ENCODE measurements around the gene APMAP.
"Not testable (repeated sequence)": the region's sequence is repeated elsewhere in the genome, so short reads cannot be mapped to it uniquely, and the experiment has no call there.

APMAP gene

GRCh38 chr20:24952376-24953208 is 40.0 kb downstream of the APMAP start:
- no peak for DNase-seq (ENCODE audit: low read depth, low spot score)

GRCh38 chr20:24951536-24952083 is 40.9 kb downstream of the APMAP start:
- DNase-seq (ENCODE audit: low read depth, low spot score) = no peak

- DNase-seq (ENCODE audit: low read depth, low spot score) = no peak
Observed at GRCh38 chr20:24950836-24951525, 41.6 kb downstream of the APMAP start.

- DNase-seq (ENCODE audit: low read depth, low spot score) = no peak
Observed at GRCh38 chr20:24950128-24950835, 42.3 kb downstream of the APMAP start.

- peak; percentile 24 for DNase-seq (ENCODE audit: low read depth, low spot score)
Observed at GRCh38 chr20:24949756-24950127, 42.8 kb downstream of the APMAP start.

GRCh38 chr20:24948939-24949679 is 43.4 kb downstream of the APMAP start, which contains the start of gene CST7:
TSS of gene CST7 (plus strand) at chr20:24949269. CDS start at chr20:24949506, 237 bp downstream.
- no peak for DNase-seq (ENCODE audit: low read depth, low spot score)

- DNase-seq (ENCODE audit: low read depth, low spot score) = not testable (repeated sequence)
Observed at GRCh38 chr20:24948396-24948938, 44.1 kb downstream of the APMAP start.

GRCh38 chr20:24946376-24946775 is 46.2 kb downstream of the APMAP start:
- not testable (repeated sequence) for DNase-seq (ENCODE audit: low read depth, low spot score)

- DNase-seq (ENCODE audit: low read depth, low spot score) = no peak
Observed at GRCh38 chr20:24943731-24944130, 48.8 kb downstream of the APMAP start.

GRCh38 chr20:24943196-24943595 is 49.4 kb downstream of the APMAP start:
- no peak for DNase-seq (ENCODE audit: low read depth, low spot score)

GRCh38 chr20:24942679-24943078 is 49.9 kb downstream of the APMAP start:
- no peak for DNase-seq (ENCODE audit: low read depth, low spot score)

- DNase-seq (ENCODE audit: low read depth, low spot score) = no peak
Observed at GRCh38 chr20:24939036-24939435, 53.5 kb downstream of the APMAP start.

- DNase-seq (ENCODE audit: low read depth, low spot score) = no peak
Observed at GRCh38 chr20:24938498-24938897, 54.1 kb downstream of the APMAP start.

- no peak for DNase-seq (ENCODE audit: low read depth, low spot score)
Observed at GRCh38 chr20:24937579-24937978, 55.0 kb downstream of the APMAP start.

- no peak for DNase-seq (ENCODE audit: low read depth, low spot score)
Observed at GRCh38 chr20:24936526-24937407, 55.8 kb downstream of the APMAP start.

GRCh38 chr20:24935766-24936525 is 56.6 kb downstream of the APMAP start:
- DNase-seq (ENCODE audit: low read depth, low spot score) = no peak

GRCh38 chr20:24935140-24935539 is 57.4 kb downstream of the APMAP start:
- DNase-seq (ENCODE audit: low read depth, low spot score) = no peak

GRCh38 chr20:24934716-24935115 is 57.8 kb downstream of the APMAP start:
- DNase-seq (ENCODE audit: low read depth, low spot score) = no peak

GRCh38 chr20:24934101-24934661 is 58.4 kb downstream of the APMAP start:
- DNase-seq (ENCODE audit: low read depth, low spot score) = no peak
